OCI-LY1 (cell line): ENCODE data around the gene MYO9A.

ENCODE experiments used
- CTCF ChIP-seq: fragments of 200-600 bp; sonication (generic), shearing (Covaris generic); IDR thresholded peaks from 2 replicates; pipeline ENCODE4 v1.5.1; 2017; ENCODE audit warnings: mild to moderate bottlenecking, antibody characterized with exemption, low read length, moderate library complexity, mixed read lengths
- EZH2 ChIP-seq: fragments of 200-600 bp; sonication (generic), shearing (Covaris generic); IDR thresholded peaks from 2 replicates; pipeline ENCODE4 v1.8.0; 2017; ENCODE audit warnings: borderline replicate concordance, mixed run types, mild to moderate bottlenecking, antibody characterized with exemption, low read length, moderate library complexity, mixed read lengths

- TF ChIP-seq CTCF, result no peak
- no peak for TF ChIP-seq EZH2
Measured at GRCh38 chr15:71781965-71782265, 336.0 kb downstream of the MYO9A start.
